Measurements from ENCODE around the gene SRPRB.

The SRPRB gene

DNA sequence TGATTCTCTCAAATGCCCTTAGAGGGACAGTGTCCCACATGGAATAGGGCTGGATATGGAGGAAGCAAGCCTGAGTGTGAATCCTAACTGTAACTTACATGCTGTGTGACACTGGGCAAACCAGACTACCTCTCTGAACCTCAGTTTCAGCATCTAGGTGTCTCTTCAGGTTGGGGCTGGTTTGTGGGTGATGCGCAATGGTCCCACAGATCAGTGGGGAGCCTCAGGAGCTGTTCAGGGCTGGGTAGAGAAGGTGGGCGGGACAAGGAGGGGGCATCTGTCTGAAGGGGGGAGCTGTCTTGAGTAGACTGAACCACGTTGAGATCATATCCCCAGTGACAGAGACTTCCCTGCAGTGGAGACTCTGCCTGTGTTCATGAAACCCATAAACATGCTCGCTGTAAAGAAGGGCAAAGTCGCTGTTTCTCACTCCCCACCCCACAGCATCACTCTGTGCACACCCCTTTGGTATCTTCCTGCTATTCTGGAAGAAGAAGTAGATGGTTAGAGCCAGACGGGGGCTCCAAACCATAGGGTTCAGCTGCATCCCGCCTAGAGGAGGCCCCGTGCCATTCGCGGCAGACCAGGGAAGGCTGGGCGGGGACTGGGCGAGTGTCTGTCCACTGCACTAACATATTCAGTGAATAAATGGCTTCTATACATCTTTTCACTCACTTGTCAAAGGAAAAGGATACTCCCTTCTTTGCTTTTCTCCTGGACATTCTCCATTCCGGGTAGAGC is 28.4 kb downstream of the SRPRB start:
- Histone ChIP-seq H3K27me3 (no peaks in the 10 kb centered on the region), H3K4me1 (ENCODE audit: control insufficient read depth in 1 of 2, insufficient read depth in 1 of 2, low read depth in 1 of 2, low read length in 1 of 2) (no peaks in the 10 kb centered on the region), H3K4me3 (ENCODE audit: low read depth in 1 of 2, low read length in 1 of 2) (no peak overlapping the region), H3K9me3 (no peaks in the 10 kb centered on the region), H3K36me3 (no peaks in the 10 kb centered on the region), H3K27ac (no peak overlapping the region)
- TF ChIP-seq, protein P1, sequence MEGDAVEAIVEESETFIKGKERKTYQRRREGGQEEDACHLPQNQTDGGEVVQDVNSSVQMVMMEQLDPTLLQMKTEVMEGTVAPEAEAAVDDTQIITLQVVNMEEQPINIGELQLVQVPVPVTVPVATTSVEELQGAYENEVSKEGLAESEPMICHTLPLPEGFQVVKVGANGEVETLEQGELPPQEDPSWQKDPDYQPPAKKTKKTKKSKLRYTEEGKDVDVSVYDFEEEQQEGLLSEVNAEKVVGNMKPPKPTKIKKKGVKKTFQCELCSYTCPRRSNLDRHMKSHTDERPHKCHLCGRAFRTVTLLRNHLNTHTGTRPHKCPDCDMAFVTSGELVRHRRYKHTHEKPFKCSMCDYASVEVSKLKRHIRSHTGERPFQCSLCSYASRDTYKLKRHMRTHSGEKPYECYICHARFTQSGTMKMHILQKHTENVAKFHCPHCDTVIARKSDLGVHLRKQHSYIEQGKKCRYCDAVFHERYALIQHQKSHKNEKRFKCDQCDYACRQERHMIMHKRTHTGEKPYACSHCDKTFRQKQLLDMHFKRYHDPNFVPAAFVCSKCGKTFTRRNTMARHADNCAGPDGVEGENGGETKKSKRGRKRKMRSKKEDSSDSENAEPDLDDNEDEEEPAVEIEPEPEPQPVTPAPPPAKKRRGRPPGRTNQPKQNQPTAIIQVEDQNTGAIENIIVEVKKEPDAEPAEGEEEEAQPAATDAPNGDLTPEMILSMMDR (IDR thresholded peaks at IDR 0.05): no peak

DNA sequence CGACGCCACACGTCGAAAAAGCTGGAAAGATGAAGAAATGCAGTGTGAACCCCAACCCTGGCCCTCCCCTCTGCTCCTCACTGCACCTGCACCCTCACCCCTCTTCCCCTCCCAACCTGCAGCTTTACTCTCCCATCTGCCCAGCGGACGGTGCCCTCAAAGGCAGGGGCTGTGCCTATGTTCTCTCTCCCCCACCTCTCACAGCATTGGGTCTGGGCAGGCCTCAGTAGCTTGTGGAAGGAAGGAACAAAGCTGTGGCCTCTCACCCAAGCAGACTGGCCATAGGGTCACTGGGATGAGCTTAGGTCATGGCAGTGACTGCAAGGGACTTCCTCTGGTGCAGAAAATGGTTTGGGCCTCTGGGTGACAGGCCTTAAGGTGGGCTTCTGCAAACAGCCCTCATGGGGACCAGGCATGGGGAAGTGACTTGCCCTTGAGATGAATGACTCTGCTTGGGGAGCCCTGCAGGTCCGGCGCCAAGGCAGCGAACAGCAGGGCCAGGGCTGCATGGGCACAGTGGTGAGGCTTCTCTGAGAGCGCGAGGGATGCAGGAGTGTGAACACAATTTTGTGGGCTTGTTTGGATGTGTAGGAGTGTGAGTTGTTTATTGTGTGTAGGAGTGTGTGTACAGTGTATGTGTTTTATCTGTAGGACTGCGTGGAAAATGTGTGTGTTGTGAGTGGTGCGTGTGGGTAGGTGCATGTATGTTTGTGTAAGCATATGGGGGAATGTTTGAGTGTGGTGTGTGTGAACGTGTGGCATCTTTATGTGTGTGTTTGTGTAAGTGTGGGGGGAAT is 29.2 kb downstream of the SRPRB start:
- Histone ChIP-seq H3K9me3 (no peaks in the 10 kb centered on the region), H3K4me3 (ENCODE audit: low read depth in 1 of 2, low read length in 1 of 2) (no peak overlapping the region)

GRCh38 chr3:133835418-133835743 is 29.8 kb downstream of the SRPRB start:
- H3K27ac ChIP-seq: no peak overlapping the region
- H3K27me3 ChIP-seq: no peaks in the 10 kb centered on the region
- H3K4me1 ChIP-seq (ENCODE audit: control insufficient read depth in 1 of 2, insufficient read depth in 1 of 2, low read depth in 1 of 2, low read length in 1 of 2): no peaks in the 10 kb centered on the region
- no peaks in the 10 kb centered on the region for H3K9me3 ChIP-seq
- H3K36me3 ChIP-seq: no peaks in the 10 kb centered on the region
- TF ChIP-seq, protein P1 (IDR thresholded peaks at IDR 0.05): no peak
- H3K4me3 ChIP-seq (ENCODE audit: low read depth in 1 of 2, low read length in 1 of 2): no peak overlapping the region

More for the DNA sequence above, 29.2 kb downstream of the SRPRB start:
- no peaks in the 10 kb centered on the region for H3K27me3 ChIP-seq
- no peak overlapping the region for H3K27ac ChIP-seq
- TF ChIP-seq, protein P1 (IDR thresholded peaks at IDR 0.05): no peak
- H3K36me3 ChIP-seq: no peaks in the 10 kb centered on the region
- H3K4me1 ChIP-seq (ENCODE audit: control insufficient read depth in 1 of 2, insufficient read depth in 1 of 2, low read depth in 1 of 2, low read length in 1 of 2): no peaks in the 10 kb centered on the region

GRCh38 chr3:133835961-133836360 is 30.3 kb downstream of the SRPRB start:
- TF ChIP-seq, protein P1 (IDR thresholded peaks at IDR 0.05): no peak
- no peaks in the 10 kb centered on the region for H3K27me3 ChIP-seq
- H3K36me3 ChIP-seq: no peaks in the 10 kb centered on the region
- H3K27ac ChIP-seq: no peak overlapping the region
- no peak overlapping the region for H3K4me3 ChIP-seq (ENCODE audit: low read depth in 1 of 2, low read length in 1 of 2)
- H3K9me3 ChIP-seq: no peaks in the 10 kb centered on the region
- H3K4me1 ChIP-seq (ENCODE audit: control insufficient read depth in 1 of 2, insufficient read depth in 1 of 2, low read depth in 1 of 2, low read length in 1 of 2): no peaks in the 10 kb centered on the region

DNA sequence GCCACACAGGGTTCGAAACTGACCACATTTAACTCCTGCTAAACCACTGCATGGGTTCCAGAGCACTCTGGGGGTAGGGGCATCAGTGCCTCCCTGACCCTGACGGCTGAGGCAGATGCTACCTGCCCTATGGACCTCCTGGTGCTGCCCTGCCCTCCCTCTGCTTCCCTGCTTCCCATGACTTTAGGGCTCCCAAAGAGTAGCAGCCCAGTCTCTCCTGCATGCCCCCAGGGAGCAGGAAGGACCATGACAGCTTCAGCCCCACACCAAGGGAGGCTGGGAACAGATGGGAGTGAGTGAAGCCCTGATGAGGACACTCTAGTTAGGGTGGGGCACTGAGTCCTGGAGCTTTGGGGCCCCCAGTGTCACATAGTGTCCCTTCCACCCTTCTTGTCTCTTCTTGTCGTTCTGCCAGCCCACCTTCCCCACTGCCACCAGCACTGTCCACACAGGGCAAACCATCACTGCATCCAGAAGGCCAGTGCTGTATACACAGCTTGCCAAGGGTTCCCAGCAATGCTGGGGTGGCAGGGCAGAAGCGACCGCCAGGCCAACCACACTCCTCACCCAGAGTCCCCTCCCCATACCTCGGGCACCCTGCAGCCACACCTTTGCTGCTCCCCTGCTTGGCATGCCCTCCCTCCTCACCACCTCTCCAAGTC is 31.0 kb downstream of the SRPRB start:
- Histone ChIP-seq H3K36me3 (no peaks in the 10 kb centered on the region), H3K9me3 (no peaks in the 10 kb centered on the region), H3K4me3 (ENCODE audit: low read depth in 1 of 2, low read length in 1 of 2) (no peak overlapping the region), H3K27ac (no peak overlapping the region), H3K4me1 (ENCODE audit: control insufficient read depth in 1 of 2, insufficient read depth in 1 of 2, low read depth in 1 of 2, low read length in 1 of 2) (no peaks in the 10 kb centered on the region), H3K27me3 (no peaks in the 10 kb centered on the region)
- TF ChIP-seq, protein P1 (IDR thresholded peaks at IDR 0.05): no peak

Data from neutrophil (primary cell).